Activated T-cell treated with anti-CD3 and anti-CD28 coated beads, Interleukin-2, amount 50 U/mL, for 24 hours (primary cell): Measurements from ENCODE around the gene ASPDH.

ENCODE experiments used
- DNase-seq: peaks from one replicate; pipeline ENCODE4 v3.0.0-alpha.2; 2020
- H3K27ac Mint-ChIP-seq: 2 replicates; pipeline ENCODE4 v1.8.0; 2020; ENCODE audit warnings: mild to moderate bottlenecking, mixed read lengths
- H3K27me3 Mint-ChIP-seq: 2 replicates; pipeline ENCODE4 v1.8.0; 2020; ENCODE audit warnings: mixed read lengths
- H3K36me3 Mint-ChIP-seq: 2 replicates; pipeline ENCODE4 v1.8.0; 2020; ENCODE audit warnings: low read depth, mixed read lengths
- H3K4me1 Mint-ChIP-seq: 2 replicates; pipeline ENCODE4 v1.8.0; 2020; ENCODE audit warnings: low read depth, mixed read lengths
- H3K4me3 Mint-ChIP-seq: 2 replicates; pipeline ENCODE4 v1.8.0; 2020; ENCODE audit warnings: mild to moderate bottlenecking, moderate library complexity, mixed read lengths
- H3K9me3 Mint-ChIP-seq: 2 replicates; pipeline ENCODE4 v1.8.0; 2020; ENCODE audit warnings: mixed read lengths

Gene ASPDH

DNA sequence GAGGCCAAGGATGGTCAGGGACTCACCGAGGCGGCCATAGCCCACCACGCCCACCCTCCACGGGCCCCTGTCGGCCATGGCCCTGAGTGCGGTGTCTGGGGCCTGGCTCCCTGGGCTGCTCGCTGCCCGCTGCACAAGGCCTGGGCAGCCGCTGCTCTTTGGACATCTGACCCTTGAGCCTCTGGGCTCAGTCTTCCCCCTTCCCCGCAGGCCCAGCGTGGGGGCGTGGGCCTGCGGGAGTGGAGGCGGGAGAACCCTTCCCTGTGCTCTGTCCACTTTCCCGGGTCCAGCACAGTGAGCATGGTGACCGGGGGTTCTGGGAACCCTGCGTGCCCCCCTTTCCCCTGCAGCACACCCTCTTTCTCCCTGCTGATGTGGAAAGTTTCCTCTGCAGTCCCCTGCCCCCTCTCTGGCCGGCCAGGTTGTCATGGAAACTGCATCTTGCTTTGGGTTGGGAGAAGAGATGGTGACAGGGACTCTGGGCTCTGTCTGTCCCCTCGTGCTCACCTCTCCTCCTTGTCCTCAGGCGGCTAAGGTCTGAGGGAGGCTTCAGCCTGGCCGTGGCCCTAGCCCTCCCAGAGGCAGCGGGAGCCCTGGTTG is at the start of gene ASPDH:
TSS of gene ASPDH (minus strand) at position 168 of the 600 bp plus-strand sequence. CDS start at position 78, 90 bp downstream.
- Mint-ChIP-seq H3K27me3 (peaks cover 20% of the 10 kb centered on the region), H3K27ac (no peak within 1 kb of the TSS), H3K9me3 (no peaks in the 10 kb centered on the region), H3K4me3 (no peak within 1 kb of the TSS), H3K4me1 (peaks cover 16% of the 10 kb centered on the region), H3K36me3 (peaks cover 9% of the 10 kb centered on the region)
- no peak for DNase-seq

DNA sequence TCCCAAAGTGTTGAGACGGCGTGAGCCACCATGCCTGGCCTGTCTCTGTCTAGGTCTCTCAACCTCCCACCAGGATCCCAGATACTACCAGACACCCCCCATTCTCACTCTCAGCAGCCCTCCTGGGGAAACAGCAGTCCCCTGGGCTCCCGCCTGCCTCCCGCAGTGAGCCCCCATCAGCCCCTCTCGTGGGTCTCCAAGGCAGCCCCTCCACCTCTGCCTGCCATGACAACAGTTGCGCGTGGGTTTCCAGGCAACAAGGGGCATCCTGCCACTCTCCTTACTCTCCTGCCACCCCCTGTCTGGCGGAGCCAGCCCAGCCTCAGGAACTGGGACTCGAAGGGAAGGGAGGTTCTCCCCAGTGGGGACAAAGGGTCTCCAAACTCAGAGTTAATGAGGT is 49.3 kb upstream of the ASPDH start:
- peaks cover 15% of the 10 kb centered on the region for H3K4me1 Mint-ChIP-seq
- no peak overlapping the region for H3K27ac Mint-ChIP-seq
- DNase-seq = no peak
- no peak overlapping the region for H3K4me3 Mint-ChIP-seq
- no peaks in the 10 kb centered on the region for H3K9me3 Mint-ChIP-seq
- H3K27me3 Mint-ChIP-seq = peaks cover 77% of the 10 kb centered on the region
- H3K36me3 Mint-ChIP-seq = no peaks in the 10 kb centered on the region

DNA sequence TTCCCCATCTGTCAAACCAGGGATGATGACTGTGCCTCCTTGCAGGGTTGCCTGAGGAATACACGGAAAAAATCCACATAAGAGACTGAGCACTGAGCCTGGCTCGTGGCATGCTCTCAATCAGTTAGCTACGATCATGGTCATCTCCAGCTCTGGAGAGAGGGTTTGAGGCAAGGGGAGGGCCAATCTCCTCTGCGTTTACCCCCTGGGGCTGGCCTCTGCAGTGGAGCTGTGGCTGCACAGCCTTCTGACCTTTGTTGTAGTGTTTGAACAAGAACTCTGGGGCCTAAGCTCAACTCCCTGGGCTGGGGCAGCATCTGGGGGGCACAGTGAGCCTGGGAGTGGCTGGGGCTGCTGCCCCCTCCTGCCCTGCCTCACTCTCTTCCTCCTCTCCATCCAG is 48.6 kb upstream of the ASPDH start:
- H3K36me3 Mint-ChIP-seq = no peaks in the 10 kb centered on the region
- DNase-seq = no peak
- H3K4me1 Mint-ChIP-seq = peaks cover 15% of the 10 kb centered on the region
- H3K9me3 Mint-ChIP-seq = no peaks in the 10 kb centered on the region
- H3K27me3 Mint-ChIP-seq = peaks cover 82% of the 10 kb centered on the region
- no peak overlapping the region for H3K4me3 Mint-ChIP-seq
- no peak overlapping the region for H3K27ac Mint-ChIP-seq

DNA sequence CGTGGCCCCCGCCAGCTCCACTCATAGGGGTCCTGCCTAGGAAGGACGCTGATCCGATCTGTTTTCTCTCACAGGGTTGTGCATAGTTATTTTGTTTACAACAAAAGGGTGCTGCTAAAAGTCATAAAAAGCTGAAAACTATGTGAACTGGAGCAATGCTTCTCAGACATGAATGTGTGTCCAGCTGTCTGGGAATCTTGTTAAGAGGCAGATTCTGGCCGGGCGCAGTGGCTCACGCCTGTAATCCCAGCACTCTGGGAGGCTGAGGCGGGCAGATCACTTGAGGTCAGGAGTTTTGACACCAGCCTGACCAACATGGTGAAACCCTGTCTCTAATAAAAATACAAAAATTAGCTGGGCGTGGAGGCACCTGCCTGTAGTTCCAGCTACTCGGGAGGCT is 45.9 kb upstream of the ASPDH start:
- no peak overlapping the region for H3K27ac Mint-ChIP-seq
- no peaks in the 10 kb centered on the region for H3K36me3 Mint-ChIP-seq
- no peak for DNase-seq
- no peaks in the 10 kb centered on the region for H3K9me3 Mint-ChIP-seq
- H3K27me3 Mint-ChIP-seq = peaks cover 85% of the 10 kb centered on the region
- H3K4me3 Mint-ChIP-seq = no peak overlapping the region
- H3K4me1 Mint-ChIP-seq = peaks cover 5% of the 10 kb centered on the region

DNA sequence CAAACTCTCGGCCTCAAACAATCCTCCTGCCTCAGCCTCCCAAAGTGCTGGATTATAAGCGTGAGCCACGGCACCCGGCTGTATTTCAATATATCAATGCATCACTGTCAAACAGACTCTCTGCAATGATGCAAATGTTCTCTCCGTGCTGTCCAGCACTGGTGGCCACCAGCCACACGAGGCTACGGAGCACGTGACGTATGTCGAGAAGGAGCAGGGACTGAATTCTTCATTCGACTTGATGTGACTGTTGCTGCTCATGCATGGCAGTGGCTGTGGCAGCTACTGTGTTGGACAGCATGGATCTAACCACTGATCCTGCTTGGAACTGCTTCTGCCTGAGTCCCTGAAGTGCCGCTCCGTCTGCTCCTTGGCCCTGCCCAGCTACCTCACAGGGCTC is 44.7 kb upstream of the ASPDH start:
- Mint-ChIP-seq H3K4me3 (no peak overlapping the region), H3K9me3 (no peaks in the 10 kb centered on the region), H3K36me3 (no peaks in the 10 kb centered on the region), H3K27me3 (peaks cover 83% of the 10 kb centered on the region), H3K27ac (no peak overlapping the region), H3K4me1 (peaks cover 5% of the 10 kb centered on the region)
- DNase-seq = no peak

DNA sequence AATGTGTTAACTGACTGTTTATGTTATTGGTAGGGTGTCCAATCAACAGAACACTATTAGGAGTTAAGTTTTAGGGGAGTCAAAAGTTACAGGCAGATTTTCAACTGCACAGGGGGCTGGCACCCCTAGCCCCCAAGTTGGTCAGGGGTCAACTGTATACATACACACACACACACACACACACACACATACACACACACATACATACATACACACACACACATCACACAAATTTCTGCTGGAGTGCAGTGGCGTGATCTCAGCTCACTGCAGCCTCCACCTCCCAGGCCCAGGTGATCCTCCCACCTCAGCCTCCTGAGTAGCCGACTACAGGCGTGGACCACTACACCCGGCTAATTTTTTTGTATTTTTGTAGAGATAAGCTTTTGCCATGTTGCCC is 44.3 kb upstream of the ASPDH start:
- no peak for DNase-seq
- no peaks in the 10 kb centered on the region for H3K36me3 Mint-ChIP-seq
- H3K27ac Mint-ChIP-seq = no peak overlapping the region
- peaks cover 5% of the 10 kb centered on the region for H3K4me1 Mint-ChIP-seq
- peaks cover 83% of the 10 kb centered on the region for H3K27me3 Mint-ChIP-seq
- H3K4me3 Mint-ChIP-seq = no peak overlapping the region
- no peaks in the 10 kb centered on the region for H3K9me3 Mint-ChIP-seq

DNA sequence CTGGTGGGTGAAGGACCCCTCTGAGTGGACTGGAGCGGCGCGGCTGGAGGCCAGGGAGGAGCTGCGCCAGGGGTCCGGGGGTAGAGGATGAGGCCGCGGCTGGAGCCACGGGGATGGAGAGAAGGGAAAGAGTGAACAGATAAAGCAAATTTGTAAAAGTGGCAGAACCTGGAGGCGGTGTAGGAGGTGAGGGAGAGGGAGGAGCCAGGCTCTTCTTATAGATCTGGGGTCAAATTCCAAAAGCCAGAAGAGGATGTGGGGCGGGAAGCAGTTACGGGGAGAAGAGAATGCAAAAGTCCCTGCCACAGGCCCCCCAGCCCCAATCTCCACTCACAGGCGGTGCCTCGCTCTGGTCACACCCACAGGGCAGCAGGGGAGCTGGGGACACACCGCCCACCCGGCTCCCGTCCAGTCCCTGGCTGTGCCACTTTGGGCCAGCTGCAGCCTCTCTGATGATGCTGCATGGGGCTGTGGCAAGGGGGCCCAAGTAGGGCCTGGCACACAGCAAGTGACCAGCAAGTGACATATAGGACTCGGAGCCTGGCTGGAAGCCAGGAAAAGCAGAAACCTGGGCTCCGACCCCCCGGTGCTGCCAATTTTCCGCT is 43.4 kb upstream of the ASPDH start:
- Mint-ChIP-seq H3K9me3 (no peaks in the 10 kb centered on the region), H3K36me3 (no peaks in the 10 kb centered on the region), H3K4me3 (no peak overlapping the region), H3K27ac (no peak overlapping the region), H3K4me1 (peaks cover 7% of the 10 kb centered on the region), H3K27me3 (peaks cover 83% of the 10 kb centered on the region)
- DNase-seq = no peak

DNA sequence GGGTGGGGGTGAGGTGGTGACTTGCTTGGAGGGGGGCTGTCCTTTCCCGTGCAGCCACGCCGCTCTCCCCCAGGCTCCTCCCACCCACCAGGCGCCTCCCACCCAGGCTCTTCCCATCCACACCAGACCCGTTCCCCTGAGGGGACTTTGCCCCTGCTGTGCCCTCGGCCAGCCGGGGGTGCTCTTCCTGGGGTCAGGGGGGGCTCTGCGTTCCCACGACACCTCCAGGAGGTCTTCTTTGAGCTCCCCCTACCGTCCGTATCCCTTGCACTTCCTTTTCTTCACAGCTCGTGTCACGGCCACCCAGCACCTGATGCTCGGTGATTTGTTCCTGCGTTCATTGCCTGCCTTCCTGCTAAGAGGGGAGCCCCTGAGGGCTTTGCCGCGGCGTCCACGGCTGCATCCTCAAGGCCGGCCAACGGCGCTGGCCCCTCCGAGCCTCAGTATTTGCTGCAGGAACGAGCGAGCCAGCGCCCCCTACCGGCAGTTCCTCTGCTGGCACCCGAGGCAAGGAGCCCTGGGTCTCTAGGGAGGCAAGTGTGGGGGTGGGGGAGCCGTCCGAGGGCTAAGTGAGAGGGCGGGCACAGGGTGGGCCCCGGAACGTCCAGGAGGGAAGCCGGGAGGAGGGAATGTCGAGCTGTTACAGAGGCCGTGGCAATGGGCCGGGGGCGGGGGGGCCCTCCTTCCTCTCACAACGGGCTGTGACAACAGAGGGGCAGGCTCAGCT is 42.7 kb upstream of the ASPDH start:
- Mint-ChIP-seq H3K27me3 (peaks cover 85% of the 10 kb centered on the region), H3K27ac (peak overlapping the region; percentile 81), H3K4me3 (peak overlapping the region; percentile 80), H3K4me1 (peaks cover 8% of the 10 kb centered on the region), H3K9me3 (no peaks in the 10 kb centered on the region), H3K36me3 (no peaks in the 10 kb centered on the region)
- peak; percentile 86 for DNase-seq

DNA sequence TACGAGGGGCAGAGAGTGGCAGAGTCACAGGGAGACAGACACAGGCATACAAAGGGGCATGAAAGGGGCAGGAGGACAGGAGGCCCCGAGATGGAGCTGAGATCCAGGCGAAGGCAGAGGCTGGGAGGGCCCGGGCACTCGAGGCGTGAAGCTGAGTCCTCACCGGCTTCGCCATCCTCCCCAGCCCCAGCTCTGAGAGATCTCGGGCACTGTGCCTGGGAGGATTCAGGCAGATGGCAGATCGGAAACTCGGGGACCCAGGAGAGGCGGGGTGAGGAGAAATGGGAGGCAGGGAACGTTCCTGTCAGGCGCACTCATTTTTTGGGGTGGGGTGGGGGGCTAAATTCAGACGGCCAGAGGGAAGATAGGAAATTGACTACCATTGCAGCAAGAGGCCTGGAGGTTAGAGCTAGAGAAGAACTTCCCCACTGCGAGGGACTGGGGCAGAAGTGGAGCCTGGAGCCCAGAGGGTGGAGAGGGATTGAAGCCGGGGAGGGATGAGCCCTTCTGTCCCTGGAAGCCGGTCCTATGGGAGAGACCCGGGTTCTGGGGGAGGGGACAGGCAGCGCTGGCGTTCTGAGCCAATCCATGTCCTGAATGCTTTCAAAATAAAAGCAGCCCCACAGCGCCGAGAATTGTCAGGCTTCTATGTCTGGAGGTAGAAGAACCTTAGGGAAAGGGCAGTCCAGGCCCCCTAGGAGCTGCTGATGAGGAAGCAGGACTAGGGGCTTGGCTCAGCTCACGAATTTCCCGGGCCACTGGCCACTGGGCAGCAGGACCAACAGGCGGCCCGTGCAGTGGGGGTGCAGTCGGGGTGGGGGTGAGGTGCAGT is 42.0 kb upstream of the ASPDH start:
- H3K27ac Mint-ChIP-seq = no peak overlapping the region
- no peaks in the 10 kb centered on the region for H3K36me3 Mint-ChIP-seq
- H3K27me3 Mint-ChIP-seq = peaks cover 81% of the 10 kb centered on the region
- H3K4me3 Mint-ChIP-seq = no peak overlapping the region
- H3K9me3 Mint-ChIP-seq = no peaks in the 10 kb centered on the region
- H3K4me1 Mint-ChIP-seq = peaks cover 8% of the 10 kb centered on the region
- DNase-seq = no peak

DNA sequence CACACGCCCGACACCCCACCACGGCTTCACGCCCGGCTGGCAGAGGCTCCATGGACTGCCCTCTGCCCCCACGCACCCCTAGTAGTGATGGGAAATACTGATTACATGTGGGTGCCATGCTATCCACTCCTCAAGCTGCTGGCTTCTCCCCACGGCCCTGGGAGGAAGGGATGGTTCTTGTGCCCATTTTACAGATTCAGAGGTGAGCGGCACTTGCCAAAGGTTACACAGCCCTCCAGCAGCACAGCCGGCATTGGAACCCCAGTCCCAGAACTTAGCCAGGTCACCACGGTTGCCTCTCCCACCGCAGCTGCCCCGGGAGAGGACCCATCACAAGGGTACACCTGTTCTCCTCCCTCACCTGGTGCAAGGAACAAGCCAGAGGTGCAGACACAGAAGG is 41.3 kb upstream of the ASPDH start:
- H3K4me3 Mint-ChIP-seq = no peak overlapping the region

DNA sequence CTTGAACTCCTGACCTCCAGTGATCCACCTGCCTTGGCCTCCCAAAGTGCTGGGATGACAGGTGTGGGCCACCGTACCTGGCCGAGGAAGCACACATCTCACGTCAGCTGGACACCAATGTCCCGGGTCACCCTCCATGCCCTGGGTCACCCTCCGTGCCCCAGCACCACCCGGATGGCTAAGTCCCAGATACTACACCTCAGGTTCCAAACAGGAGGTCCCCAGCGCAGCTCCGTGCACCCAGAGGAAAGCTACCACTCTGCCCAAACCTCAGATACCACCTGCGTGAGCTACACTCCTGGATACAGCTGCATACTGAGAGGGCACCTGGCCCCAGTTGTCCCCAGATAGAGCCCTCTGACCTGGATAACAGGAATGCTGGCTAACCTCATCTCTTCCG is 40.5 kb upstream of the ASPDH start:
- Mint-ChIP-seq H3K4me3 (no peak overlapping the region), H3K9me3 (no peaks in the 10 kb centered on the region), H3K27ac (no peak overlapping the region), H3K27me3 (peaks cover 83% of the 10 kb centered on the region), H3K4me1 (peaks cover 8% of the 10 kb centered on the region), H3K36me3 (no peaks in the 10 kb centered on the region)
- no peak for DNase-seq

More for the DNA sequence above, 41.3 kb upstream of the ASPDH start:
- DNase-seq = no peak
- Mint-ChIP-seq H3K4me1 (peaks cover 8% of the 10 kb centered on the region), H3K36me3 (no peaks in the 10 kb centered on the region), H3K27me3 (peaks cover 81% of the 10 kb centered on the region), H3K9me3 (no peaks in the 10 kb centered on the region), H3K27ac (no peak overlapping the region)

DNA sequence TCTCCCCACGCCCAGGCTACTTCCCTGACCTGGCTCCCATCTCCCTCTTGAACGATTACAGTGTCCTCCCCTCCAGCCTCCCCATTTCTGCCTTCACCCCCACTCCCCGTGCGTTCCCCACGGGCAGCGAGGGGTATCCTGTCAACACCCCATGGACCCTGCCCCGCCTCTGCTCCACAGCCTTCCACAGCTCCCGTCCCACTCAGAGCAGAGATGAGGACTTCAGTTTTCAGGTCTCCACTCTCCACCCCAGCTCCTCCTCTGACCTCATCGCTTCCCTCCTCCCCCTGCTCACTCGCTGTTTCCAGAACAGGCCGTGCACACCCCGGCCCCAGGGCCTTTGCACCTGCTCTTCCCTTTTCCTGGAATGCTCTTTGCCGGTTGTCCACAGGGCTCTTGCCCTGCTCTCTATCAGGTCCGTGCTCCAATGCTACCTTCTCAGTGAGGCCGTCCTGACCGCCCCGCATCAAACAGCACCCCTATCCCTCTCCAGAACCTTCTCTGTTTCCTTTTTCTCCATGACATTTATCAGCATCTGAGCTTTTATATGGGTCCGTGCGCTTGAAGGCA is 39.5 kb upstream of the ASPDH start:
- Mint-ChIP-seq H3K27me3 (peaks cover 80% of the 10 kb centered on the region), H3K4me3 (no peak overlapping the region), H3K27ac (no peak overlapping the region), H3K9me3 (no peaks in the 10 kb centered on the region), H3K36me3 (no peaks in the 10 kb centered on the region), H3K4me1 (peaks cover 8% of the 10 kb centered on the region)
- no peak for DNase-seq

DNA sequence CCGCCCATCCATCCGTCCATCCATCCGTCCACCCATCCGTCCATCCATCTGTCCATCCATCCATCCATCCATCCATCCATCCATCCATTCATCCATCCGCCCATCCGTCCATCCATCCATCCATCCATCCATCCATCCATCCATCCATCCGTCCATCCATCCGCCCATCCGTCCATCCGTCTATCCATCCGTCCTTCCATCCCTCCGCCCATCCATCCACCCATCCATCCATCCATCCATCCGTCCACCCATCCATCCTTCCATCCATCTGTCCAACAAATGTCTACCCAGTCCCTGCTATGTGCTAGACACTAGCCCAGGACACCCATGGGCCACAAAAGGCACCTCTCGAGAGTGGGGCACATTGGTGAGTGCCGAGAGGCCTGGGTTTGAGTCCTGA is 38.8 kb upstream of the ASPDH start:
- no peaks in the 10 kb centered on the region for H3K9me3 Mint-ChIP-seq

DNA sequence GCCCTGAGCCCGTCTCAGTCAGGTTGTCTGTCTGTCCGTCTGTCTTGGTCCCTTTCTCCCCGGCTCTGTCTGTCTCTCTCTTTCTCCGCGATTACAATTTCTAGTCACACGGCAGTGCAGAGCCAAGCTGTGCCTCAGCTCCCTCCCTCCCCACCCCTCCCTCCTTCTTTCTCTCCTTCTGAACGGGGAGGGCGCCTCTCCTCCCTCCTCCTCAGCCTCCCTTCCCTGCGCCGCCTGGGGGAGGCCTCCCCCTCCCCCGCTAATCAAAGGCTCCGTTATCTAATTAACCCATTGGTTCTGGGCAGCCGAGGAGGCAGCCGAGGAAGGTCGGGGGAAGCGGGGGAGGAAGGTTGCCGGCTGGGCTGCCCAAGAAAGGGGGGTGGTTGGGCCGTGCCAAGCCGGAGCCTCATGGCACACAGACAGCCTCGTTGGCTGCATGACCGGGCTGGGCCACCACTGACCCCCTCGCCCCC is 38.0 kb upstream of the ASPDH start:
- H3K27ac Mint-ChIP-seq = no peak overlapping the region
- no peaks in the 10 kb centered on the region for H3K36me3 Mint-ChIP-seq
- H3K4me1 Mint-ChIP-seq = peaks cover 8% of the 10 kb centered on the region
- DNase-seq = no peak
- H3K4me3 Mint-ChIP-seq = no peak overlapping the region
- H3K27me3 Mint-ChIP-seq = peaks cover 71% of the 10 kb centered on the region
- no peaks in the 10 kb centered on the region for H3K9me3 Mint-ChIP-seq

More for the DNA sequence above, 38.8 kb upstream of the ASPDH start:
- no peak overlapping the region for H3K27ac Mint-ChIP-seq
- no peak overlapping the region for H3K4me3 Mint-ChIP-seq
- no peaks in the 10 kb centered on the region for H3K36me3 Mint-ChIP-seq
- H3K27me3 Mint-ChIP-seq = peaks cover 78% of the 10 kb centered on the region
- peaks cover 8% of the 10 kb centered on the region for H3K4me1 Mint-ChIP-seq
- DNase-seq = no peak
